Kidney epithelial cell (primary cell): ENCODE measurements around the gene B3GAT2. TPM values are rescaled to one million over a fixed set of nuclear protein-coding genes. Genes with fewer than 3 reads are reported as not detected.

Experiments used
- DNase-seq: peaks from one replicate; pipeline ENCODE4 v3.0.0-alpha.2; 2010; ENCODE audit warnings: low read depth
- H3K27me3 ChIP-seq: 2 replicates; pipeline ENCODE4 v1.6.0; 2011; ENCODE audit warnings: low read length; ENCODE audit not compliant: control insufficient read depth, insufficient read depth
- H3K36me3 ChIP-seq: 2 replicates; pipeline ENCODE4 v1.5.1; 2011; ENCODE audit warnings: low read length; ENCODE audit not compliant: control insufficient read depth, insufficient read depth
- H3K4me3 ChIP-seq: 2 replicates; pipeline ENCODE4 v1.5.1; 2011; ENCODE audit warnings: low read depth, mild to moderate bottlenecking, control low read depth, low read length
- CTCF ChIP-seq: IDR thresholded peaks from 2 replicates; pipeline ENCODE4 v1.5.1; 2011; ENCODE audit warnings: mild to moderate bottlenecking, moderate library complexity, low read length, control low read depth, inconsistent platforms; ENCODE audit not compliant: insufficient read depth, poor library complexity, severe bottlenecking
- total RNA-seq: library from RNA; depleted of rRNA; stranded (reverse); fragments of >200 nt; gene quantifications from 2 replicates; pipeline ENCODE4 v1.2.3, GENCODE V29; 2015

Gene B3GAT2
- total RNA-seq, 1 donor from 2014 or later: not detected

- TF ChIP-seq CTCF: no peak
- Histone ChIP-seq H3K4me3 (no peak overlapping the region), H3K36me3 (no peaks in the 10 kb centered on the region), H3K27me3 (no peaks in the 10 kb centered on the region)
- DNase-seq: no peak
Measured at GRCh38 chr6:70838907-70839285, 118.0 kb downstream of the B3GAT2 start.

DNA sequence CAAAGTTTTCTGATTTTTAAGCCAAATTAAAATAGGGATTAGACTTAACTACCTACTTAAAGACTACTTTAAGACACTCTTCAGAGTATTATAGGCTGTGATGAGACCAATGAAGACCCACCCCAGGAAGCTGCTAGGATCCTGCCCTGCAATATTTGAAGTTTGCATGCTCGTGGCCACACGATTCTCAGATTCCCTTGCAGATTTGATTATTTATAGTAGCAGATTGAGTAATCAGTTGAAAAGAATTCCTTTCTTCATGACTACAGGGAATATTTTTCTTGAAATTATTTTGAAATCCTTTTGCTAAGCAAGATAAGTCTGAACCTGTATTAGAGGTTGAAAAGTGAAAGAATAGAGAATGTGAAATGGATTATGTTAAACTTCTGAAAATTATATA, 122.3 kb downstream of the B3GAT2 start:
- no peak for DNase-seq
- no peak overlapping the region for H3K4me3 ChIP-seq
- H3K36me3 ChIP-seq: no peaks in the 10 kb centered on the region
- no peaks in the 10 kb centered on the region for H3K27me3 ChIP-seq
- no peak for TF ChIP-seq CTCF

DNA sequence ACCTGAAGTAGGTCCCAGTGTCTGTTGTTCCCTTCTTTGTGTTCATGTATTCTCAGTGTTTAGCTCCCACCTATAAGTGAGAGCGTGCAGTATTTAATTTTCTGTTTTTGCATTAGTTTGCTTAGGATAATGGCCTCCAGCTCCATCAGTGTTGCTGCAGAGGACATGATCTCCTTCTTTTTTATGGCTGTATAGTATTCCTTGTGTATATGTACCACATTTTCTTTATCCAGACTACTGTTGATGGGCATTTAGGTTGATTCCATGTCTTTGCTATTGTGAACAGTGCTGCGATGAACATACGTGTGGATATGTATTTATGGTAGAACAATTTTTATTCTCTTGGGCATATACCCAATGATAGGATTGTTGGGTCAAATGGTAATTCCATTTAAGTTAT, 125.4 kb downstream of the B3GAT2 start:
- Histone ChIP-seq H3K4me3 (no peak overlapping the region), H3K36me3 (no peaks in the 10 kb centered on the region), H3K27me3 (no peaks in the 10 kb centered on the region)
- TF ChIP-seq CTCF: no peak
- DNase-seq: no peak

- Histone ChIP-seq H3K36me3 (no peaks in the 10 kb centered on the region), H3K4me3 (no peak overlapping the region), H3K27me3 (no peaks in the 10 kb centered on the region)
- no peak for TF ChIP-seq CTCF
- DNase-seq: no peak
Measured at GRCh38 chr6:70823651-70824050, 133.2 kb downstream of the B3GAT2 start.

DNA sequence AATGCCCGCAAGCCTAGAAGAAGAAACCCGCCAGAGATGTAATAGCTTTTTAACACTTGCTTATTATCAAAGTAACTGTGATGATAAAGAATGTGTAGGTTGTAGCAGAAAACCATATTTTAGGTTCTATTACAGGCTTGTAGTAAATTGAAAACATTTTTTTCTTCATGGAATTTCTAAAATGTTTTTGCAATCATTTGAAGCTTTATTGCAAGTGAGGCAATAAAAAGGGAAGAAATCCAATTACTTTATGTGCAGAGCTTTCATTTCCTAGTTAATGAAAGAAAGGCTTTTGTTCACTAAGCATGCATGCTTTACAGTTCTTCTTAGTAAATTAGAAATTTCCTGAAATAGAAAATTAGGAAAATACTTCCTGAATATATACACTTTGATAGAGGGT, 135.1 kb downstream of the B3GAT2 start:
- TF ChIP-seq CTCF: no peak
- DNase-seq: no peak
- H3K4me3 ChIP-seq: no peak overlapping the region
- H3K36me3 ChIP-seq: no peaks in the 10 kb centered on the region
- H3K27me3 ChIP-seq: no peaks in the 10 kb centered on the region

GRCh38 chr6:70820778-70821177, 136.1 kb downstream of the B3GAT2 start:
- TF ChIP-seq CTCF: no peak
- DNase-seq: no peak
- H3K4me3 ChIP-seq: no peak overlapping the region
- H3K27me3 ChIP-seq: no peaks in the 10 kb centered on the region
- H3K36me3 ChIP-seq: no peaks in the 10 kb centered on the region
